PFSK-1 (cell line): ENCODE results near the gene TXNRD3.

ENCODE experiments used
- FOXP2 ChIP-seq: optimal IDR thresholded peaks from 2 replicates; pipeline ENCODE3; 2011; ENCODE audit warnings: borderline replicate concordance, control low read depth, inconsistent platforms; ENCODE audit not compliant: insufficient read depth; ENCODE audit errors: extremely low read length, extremely low read depth
- POLR2AphosphoS5 ChIP-seq: IDR thresholded peaks from 2 replicates; pipeline ENCODE4 v1.6.1; 2012; ENCODE audit warnings: low read depth, mild to moderate bottlenecking, control low read depth, low read length, moderate library complexity
- REST ChIP-seq, 2 experiments: IDR thresholded peaks; 2 replicates each; pipeline versions ENCODE4 v1.6.1 to v1.8.0; 2011 to 2012; ENCODE audit warnings: low read depth in 2 of 2, low read length in 2 of 2, control low read depth in 1 of 2, inconsistent platforms in 1 of 2, mild to moderate bottlenecking in 1 of 2, moderate library complexity in 1 of 2; ENCODE audit not compliant: insufficient read depth in 1 of 2
- SIN3A ChIP-seq: IDR thresholded peaks from 2 replicates; pipeline ENCODE4 v1.6.1; 2012; ENCODE audit warnings: mild to moderate bottlenecking, low read length, moderate library complexity, borderline replicate concordance; ENCODE audit not compliant: insufficient read depth
- TAF1 ChIP-seq: IDR thresholded peaks from 2 replicates; pipeline ENCODE4 v1.6.1; 2012; ENCODE audit warnings: low read length, control low read depth, borderline replicate concordance; ENCODE audit not compliant: insufficient read depth

- TF ChIP-seq POLR2AphosphoS5 (no peak), SIN3A (no peak), REST (IDR thresholded peaks at IDR 0.05; ENCODE audit: insufficient read depth in 1 of 2, low read depth in 2 of 2, low read length in 2 of 2) (no peak), TAF1 (no peak), FOXP2 (no peak)
These were observed 86.1 kb downstream of the TXNRD3 start for GRCh38 chr3:126568776-126569342.
